GM18907 (cell line): ENCODE data around the gene MAPK8.

ENCODE experiments used
- ATAC-seq: cut with Tn5 transposase; IDR thresholded peaks from one replicate; pipeline ENCODE4 v1.9.1; 2021; ENCODE audit warnings: mild to moderate bottlenecking, moderate library complexity; ENCODE audit not compliant: unreplicated experiment

MAPK8 gene

DNA sequence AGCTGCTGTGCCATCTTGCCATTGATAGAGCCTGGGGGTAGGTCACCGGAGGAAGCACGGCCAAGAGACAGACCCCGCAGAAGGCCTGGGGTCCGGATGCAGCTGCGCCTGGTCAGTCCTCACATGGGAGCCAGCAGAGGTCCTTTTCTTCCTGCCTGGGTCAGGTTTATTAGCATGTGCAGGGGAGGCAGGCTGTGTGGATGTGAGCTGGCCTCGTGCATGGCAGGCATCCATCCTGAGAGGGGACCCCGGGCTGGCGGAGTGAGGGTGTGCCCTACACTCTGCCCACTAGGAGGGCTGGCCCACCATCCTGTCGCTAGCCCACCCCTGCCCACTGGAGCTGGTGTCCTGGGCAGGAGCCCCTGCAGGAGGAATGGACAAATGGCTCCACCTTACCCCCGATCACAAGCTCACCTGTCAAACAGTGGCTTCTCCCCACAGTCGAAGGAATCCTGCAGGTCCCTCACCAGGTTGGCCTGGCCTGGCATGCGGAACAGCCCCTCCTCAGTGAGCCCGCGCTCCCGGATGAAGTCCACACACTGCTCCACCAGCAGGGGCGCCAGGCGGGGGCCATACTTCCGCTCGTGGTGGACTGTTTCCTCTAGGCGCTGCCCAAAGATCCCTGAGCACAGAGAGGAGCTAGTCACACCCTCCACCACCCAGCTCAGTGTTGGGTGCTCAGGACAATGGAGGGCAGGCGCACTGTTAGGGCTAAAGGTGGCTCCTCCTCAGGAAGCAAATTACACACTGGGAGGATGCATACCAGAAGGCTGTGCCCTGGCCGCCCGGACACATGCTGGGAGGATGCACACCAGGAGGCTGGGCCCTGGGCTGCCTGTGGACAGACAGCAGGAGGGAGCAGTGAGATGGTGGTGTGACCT is 153.0 kb downstream of the MAPK8 start:
- ATAC-seq, result no peak

DNA sequence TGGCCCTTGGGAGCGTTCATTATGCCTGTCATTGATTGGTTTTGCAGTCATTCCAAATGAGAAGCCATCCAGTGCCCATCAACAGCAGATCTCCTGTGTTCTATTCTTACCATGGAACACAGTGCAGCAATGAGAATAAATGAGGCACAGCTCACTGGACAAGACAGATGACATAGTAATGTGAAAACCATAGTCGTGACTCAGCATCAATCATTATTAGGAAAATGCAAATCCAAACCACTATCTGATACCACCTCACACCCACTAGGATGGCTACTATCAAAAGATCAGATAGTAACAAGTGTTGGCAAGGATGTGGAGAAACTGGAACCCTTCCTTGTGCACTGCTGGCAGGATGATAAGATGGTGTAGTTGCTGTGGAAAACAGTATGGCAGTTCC is 153.7 kb downstream of the MAPK8 start:
- no peak for ATAC-seq

GRCh38 chr10:48461623-48462481 is 155.4 kb downstream of the MAPK8 start:
- no peak for ATAC-seq

- no peak for ATAC-seq
Measured at GRCh38 chr10:48462482-48463020, 156.1 kb downstream of the MAPK8 start.

DNA sequence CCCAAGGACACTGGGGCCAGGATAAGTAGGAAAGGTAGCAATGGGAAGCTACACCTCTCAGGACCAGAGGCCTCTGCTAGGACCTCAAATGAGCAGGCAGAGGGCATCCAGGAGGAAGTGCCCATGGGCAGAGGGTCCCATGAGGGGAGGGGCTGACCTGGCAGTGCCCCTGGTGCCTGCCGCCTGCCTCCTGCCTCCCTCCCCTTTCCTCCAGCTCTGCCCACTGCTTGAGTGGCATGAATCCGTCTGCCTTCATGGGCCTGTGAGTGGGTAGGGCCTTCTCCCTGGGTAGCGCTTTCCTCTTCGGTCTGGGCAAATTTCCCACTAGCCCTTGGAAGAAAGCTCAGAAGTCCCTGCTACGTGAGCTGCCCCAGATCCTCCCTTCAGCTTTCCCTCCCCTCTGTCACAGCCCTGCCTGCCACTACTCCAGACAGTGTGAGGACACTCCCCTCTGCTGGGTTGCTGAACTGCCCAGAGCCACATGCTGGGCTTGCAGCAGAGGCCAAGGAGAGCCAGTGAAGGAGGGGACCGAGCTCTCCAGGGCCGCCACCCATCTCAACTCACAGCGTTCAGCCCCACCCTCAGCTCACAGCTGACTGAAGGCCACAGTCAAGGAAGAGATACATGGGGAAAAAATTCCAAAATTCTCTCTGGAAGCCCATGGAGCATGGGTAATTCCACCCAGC is 157.0 kb downstream of the MAPK8 start:
- ATAC-seq, result no peak

DNA sequence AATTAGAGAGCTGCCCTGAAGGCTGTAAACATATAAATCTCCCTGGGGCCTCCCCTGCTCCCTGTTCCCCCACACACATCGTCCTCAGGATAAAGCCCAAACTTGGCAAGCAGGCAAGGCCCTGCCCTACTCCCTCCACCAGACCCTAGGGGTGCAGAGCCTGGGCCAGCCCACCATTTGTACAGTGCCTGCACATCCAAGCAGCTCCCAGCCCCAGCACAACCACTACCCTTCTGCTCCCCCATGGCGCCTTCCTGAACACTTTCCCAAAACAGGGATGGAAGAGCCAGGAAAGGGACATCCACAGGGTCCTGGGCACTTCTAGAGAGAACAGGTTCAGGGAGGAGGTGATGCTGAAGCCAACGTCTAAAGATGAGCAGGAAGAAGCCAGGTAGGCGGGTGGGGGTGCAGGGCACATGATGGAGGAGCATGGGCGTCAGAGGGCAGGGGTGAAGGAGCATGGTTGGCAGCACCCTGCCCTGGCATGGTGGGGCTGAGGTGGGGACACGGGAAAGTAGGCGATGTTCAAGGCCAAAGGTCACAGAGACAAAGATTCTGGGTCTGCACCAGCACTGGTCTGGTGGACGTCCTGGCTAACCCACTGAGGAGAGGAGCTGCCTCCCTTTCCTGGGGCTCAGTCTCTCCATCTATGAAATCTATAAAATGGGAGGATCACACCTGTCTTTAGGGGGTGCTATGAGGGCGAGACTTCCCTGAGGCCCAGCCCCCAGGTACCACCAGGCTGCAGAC is 157.8 kb downstream of the MAPK8 start:
- no peak for ATAC-seq

- no peak for ATAC-seq
Measured at GRCh38 chr10:48464871-48465736, 158.6 kb downstream of the MAPK8 start.

- no peak for ATAC-seq
Measured at GRCh38 chr10:48465860-48466521, 159.5 kb downstream of the MAPK8 start.

- no peak for ATAC-seq
Measured at GRCh38 chr10:48466611-48467240, 160.2 kb downstream of the MAPK8 start.

GRCh38 chr10:48467669-48468068 is 161.2 kb downstream of the MAPK8 start:
- no peak for ATAC-seq

GRCh38 chr10:48468130-48468790 is 161.8 kb downstream of the MAPK8 start:
- ATAC-seq, result no peak

DNA sequence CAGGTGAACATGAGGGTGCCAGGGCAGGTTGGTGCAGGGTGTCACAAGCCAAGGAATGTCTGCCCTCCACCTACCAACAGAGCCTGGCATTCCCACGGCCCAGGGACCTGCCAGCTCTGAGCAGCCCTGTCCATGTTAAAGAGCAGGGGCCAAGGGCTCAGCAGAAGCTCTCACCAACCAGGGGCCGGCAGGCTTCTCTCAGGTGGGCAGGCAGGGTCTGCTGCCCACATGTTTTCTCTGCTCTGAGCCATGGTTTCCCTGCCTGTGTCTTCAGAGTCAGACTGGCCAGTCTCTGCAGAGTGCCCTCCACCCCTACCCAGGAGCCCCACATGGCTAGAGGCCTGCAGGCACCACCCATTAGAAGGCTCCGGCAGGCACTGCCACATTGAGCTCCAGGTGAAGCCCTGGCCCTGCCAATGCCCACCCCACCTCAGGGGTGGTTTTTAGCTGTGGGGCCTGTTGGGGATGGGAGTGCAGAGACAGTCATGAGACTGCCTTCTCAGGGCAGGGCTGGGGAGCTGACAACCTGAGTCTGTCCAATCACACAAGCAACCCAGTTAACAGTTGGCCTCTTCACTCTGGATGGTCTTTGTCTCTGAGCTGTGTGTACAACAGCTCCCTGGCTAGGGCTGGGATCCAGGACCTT is 162.5 kb downstream of the MAPK8 start:
- no peak for ATAC-seq

- no peak for ATAC-seq
Measured at GRCh38 chr10:48469516-48470020, 163.1 kb downstream of the MAPK8 start.

GRCh38 chr10:48470115-48470892 is 163.8 kb downstream of the MAPK8 start:
- ATAC-seq, result no peak

DNA sequence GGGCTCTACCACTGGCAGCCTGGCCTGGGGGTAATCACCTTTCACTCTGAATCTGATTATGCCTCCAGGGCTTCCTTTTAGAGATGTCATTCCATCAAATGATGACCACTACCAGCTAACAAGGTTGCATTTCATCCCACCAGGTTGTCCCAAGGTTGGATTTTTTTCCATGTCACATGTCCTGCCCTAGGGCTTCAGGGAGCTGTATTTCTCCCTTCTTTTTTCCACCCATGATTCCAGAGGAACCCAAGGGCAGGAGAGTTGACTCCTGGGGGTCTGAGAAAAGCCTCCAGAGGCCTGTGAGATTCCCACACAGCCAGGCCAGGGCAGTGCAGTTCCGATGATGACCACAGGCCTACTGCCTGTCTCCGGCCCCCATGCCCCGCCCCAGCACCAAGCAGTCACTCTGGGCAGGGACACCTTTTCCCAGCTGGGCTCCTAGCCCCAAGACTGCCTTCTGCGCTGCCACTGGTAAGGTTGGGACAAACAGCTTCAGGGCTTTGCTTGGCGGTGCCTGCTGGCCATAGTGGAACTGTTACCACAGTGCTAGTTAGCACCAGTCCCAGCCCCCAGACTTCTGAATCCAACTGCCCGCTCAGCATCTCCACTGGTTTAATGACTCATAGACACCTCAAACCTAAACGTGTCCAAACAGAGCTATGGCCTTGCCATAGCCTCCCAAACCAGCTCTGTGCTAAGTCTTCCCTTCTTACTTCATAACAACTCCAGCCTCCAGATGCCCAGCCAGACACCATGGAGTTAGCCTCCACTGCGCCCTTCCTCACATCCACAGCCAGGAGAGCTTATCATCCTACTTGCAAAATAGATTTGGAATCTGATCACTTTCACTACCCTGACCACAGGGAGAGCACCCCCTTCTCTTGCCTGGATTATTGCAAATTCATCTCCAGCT is 164.7 kb downstream of the MAPK8 start:
- ATAC-seq, result no peak
